Ishikawa (cell line): ENCODE measurements around the gene GAB2.

Experiments used
- CEBPB ChIP-seq: IDR thresholded peaks from 2 replicates; pipeline ENCODE4 v1.6.1; 2012
- EP300 ChIP-seq: IDR thresholded peaks from 2 replicates; pipeline ENCODE4 v1.6.1; 2012; ENCODE audit warnings: borderline replicate concordance
- FOXM1 ChIP-seq: IDR thresholded peaks from 2 replicates; pipeline ENCODE4 v1.6.1; 2012; ENCODE audit warnings: low read depth, borderline replicate concordance
- RAD21 ChIP-seq: IDR thresholded peaks from 2 replicates; pipeline ENCODE4 v1.6.1; 2012; ENCODE audit warnings: low read depth
- REST ChIP-seq: IDR thresholded peaks from 2 replicates; pipeline ENCODE4 v1.6.1; 2012; ENCODE audit warnings: low read depth, mild to moderate bottlenecking

- TF ChIP-seq CEBPB (no peak), EP300 (no peak), RAD21 (no peak), FOXM1 (no peak), REST (no peak)
These were observed 247.2 kb downstream of the GAB2 start for GRCh38 chr11:78170413-78170812.
